ENCODE measurements around the gene UQCRC1. TPM values are rescaled to one million over a fixed set of nuclear protein-coding genes. Genes with fewer than 3 reads are reported as not detected.

The UQCRC1 gene
- total RNA-seq, 1 experiment from 2014 or later, result 227 TPM

DNA sequence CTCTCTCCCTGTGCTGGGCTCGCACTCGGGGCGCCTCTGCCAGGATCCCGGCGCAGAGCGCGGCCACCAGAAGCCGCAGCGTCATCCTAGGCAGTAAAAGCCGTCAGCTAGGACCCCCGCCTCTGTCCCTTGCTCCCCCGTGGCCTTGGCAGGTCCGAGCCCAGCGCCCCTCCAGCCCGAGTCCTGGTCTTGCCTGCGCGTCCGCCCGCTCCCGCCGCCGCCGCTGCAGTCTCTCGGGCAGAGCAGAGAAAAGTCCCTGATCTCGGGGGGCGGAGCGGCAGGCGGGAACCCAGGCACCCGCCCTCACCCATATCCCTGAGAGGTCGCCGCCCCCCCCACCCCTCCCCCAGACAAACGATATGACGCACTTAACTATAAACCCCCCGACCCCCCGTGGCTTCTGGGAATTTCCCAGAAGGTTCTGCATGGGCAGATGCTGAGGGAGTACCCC, 14.3 kb downstream of the UQCRC1 start, which contains the start of gene COL7A1:
Gene COL7A1 (minus strand): TSS at position 255 of the 451 bp plus-strand sequence. CDS start 170 bp downstream, at position 85.
- Histone ChIP-seq H3K4me3 (ENCODE audit: low read depth in 2 of 2, low read length in 2 of 2) (peak within 1 kb of the TSS; percentile 32 to 43), H3K9me3 (ENCODE audit: control insufficient read depth, insufficient read depth, low read depth, low read length) (no peaks in the 10 kb centered on the region), H3K36me3 (ENCODE audit: control insufficient read depth, insufficient read depth, low read length) (no peaks in the 10 kb centered on the region), H3K27me3 (ENCODE audit: control insufficient read depth, insufficient read depth, low read length) (no peaks in the 10 kb centered on the region), H3K27ac (ENCODE audit: low read length) (peak within 1 kb of the TSS; percentile 57), H3K4me1 (ENCODE audit: control insufficient read depth, insufficient read depth, low read length) (peaks cover 34% of the 10 kb centered on the region)
- no TSS peak for BruUV-seq (replicated peaks)
- TF ChIP-seq TCF7L2 (IDR thresholded peaks at IDR 0.05; ENCODE audit: low read depth, low read length) (no peak), POLR2AphosphoS5 (IDR thresholded peaks at IDR 0.05; ENCODE audit: low read depth, low read length) (no peak; the same call in 1 of the 2 replicates), SIN3A (IDR thresholded peaks at IDR 0.05; ENCODE audit: borderline replicate concordance, insufficient read depth, low read depth, low read length) (no peak)
- CTCF ChIA-PET, result no interaction called here
- intact Hi-C loops (cut with micrococcal nuclease; ENCODE audit: unreplicated experiment) (no loop called here), in situ Hi-C loops (cut with HindIII; ENCODE audit: low pct_unique_long_range_greater_than_20kb, low sequenced_read_pairs) (no loop called here)
- POLR2A ChIA-PET, result no interaction called here
- DNase-seq (ENCODE audit: low read depth, low spot score) (no peak), ATAC-seq (peak; percentile 35)

- peaks cover 34% of the 10 kb centered on the region for H3K4me1 ChIP-seq (ENCODE audit: control insufficient read depth, insufficient read depth, low read length)
- no peaks in the 10 kb centered on the region for H3K36me3 ChIP-seq (ENCODE audit: control insufficient read depth, insufficient read depth, low read length)
- H3K27ac ChIP-seq (ENCODE audit: low read length), result peak overlapping the region; percentile 57; the same call in 1 of the 2 replicates
- H3K4me3 ChIP-seq (ENCODE audit: low read depth in 2 of 2, low read length in 2 of 2), result peak overlapping the region; percentile 32 to 43
- in situ Hi-C loops (cut with HindIII; ENCODE audit: low pct_unique_long_range_greater_than_20kb, low sequenced_read_pairs), result no loop called here
- TF ChIP-seq SIN3A (IDR thresholded peaks at IDR 0.05; ENCODE audit: borderline replicate concordance, insufficient read depth, low read depth, low read length) (no peak), TCF7L2 (IDR thresholded peaks at IDR 0.05; ENCODE audit: low read depth, low read length) (no peak), REST (IDR thresholded peaks at IDR 0.05; ENCODE audit: insufficient read depth in 1 of 2, low read depth in 2 of 2, low read length in 1 of 2) (no peak), POLR2AphosphoS5 (IDR thresholded peaks at IDR 0.05; ENCODE audit: low read depth, low read length) (no peak)
- TF ChIP-seq, protein P1, sequence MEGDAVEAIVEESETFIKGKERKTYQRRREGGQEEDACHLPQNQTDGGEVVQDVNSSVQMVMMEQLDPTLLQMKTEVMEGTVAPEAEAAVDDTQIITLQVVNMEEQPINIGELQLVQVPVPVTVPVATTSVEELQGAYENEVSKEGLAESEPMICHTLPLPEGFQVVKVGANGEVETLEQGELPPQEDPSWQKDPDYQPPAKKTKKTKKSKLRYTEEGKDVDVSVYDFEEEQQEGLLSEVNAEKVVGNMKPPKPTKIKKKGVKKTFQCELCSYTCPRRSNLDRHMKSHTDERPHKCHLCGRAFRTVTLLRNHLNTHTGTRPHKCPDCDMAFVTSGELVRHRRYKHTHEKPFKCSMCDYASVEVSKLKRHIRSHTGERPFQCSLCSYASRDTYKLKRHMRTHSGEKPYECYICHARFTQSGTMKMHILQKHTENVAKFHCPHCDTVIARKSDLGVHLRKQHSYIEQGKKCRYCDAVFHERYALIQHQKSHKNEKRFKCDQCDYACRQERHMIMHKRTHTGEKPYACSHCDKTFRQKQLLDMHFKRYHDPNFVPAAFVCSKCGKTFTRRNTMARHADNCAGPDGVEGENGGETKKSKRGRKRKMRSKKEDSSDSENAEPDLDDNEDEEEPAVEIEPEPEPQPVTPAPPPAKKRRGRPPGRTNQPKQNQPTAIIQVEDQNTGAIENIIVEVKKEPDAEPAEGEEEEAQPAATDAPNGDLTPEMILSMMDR (IDR thresholded peaks at IDR 0.05), result no peak
- peak; percentile 3 for ATAC-seq
- CTCF ChIA-PET, result no interaction called here
- POLR2A ChIA-PET, result no interaction called here
- no peaks in the 10 kb centered on the region for H3K9me3 ChIP-seq (ENCODE audit: control insufficient read depth, insufficient read depth, low read depth, low read length)
- BruUV-seq (replicated peaks), result TSS peak; percentile 73
- DNase-seq (ENCODE audit: low read depth, low spot score), result no peak
- no peaks in the 10 kb centered on the region for H3K27me3 ChIP-seq (ENCODE audit: control insufficient read depth, insufficient read depth, low read length)
- intact Hi-C loops (cut with micrococcal nuclease; ENCODE audit: unreplicated experiment), result no loop called here
Observed at GRCh38 chr3:48594417-48595049, 14.9 kb downstream of the UQCRC1 start.

DNA sequence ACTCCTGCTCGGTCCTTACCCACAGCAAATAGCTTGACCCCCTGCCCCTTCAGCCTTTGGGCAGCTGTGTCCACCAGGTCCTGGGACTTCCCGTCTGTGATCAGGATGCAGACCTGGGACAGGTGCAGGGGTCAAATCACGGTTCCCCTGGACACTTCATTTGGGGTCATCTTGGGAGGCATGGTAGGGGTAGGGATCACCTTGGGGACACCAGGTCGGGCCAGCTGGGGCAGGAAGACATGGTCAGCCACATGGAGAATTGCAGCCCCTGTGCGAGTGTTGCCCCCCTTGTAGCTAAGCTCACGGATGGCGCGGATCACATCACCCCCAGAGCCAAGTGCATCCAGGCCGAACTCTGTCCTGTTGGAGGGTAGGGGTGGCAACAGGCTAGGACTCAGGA, 16.1 kb downstream of the UQCRC1 start:
- H3K36me3 ChIP-seq (ENCODE audit: control insufficient read depth, insufficient read depth, low read length), result no peaks in the 10 kb centered on the region
- no peaks in the 10 kb centered on the region for H3K27me3 ChIP-seq (ENCODE audit: control insufficient read depth, insufficient read depth, low read length)
- H3K4me3 ChIP-seq (ENCODE audit: low read depth in 2 of 2, low read length in 2 of 2), result no peak overlapping the region
- no peaks in the 10 kb centered on the region for H3K9me3 ChIP-seq (ENCODE audit: control insufficient read depth, insufficient read depth, low read depth, low read length)
- TF ChIP-seq, protein P1 (IDR thresholded peaks at IDR 0.05), result no peak
- TF ChIP-seq POLR2AphosphoS5 (IDR thresholded peaks at IDR 0.05; ENCODE audit: low read depth, low read length) (no peak), TCF7L2 (IDR thresholded peaks at IDR 0.05; ENCODE audit: low read depth, low read length) (no peak)
- peaks cover 24% of the 10 kb centered on the region for H3K4me1 ChIP-seq (ENCODE audit: control insufficient read depth, insufficient read depth, low read length)
- intact Hi-C loops (cut with micrococcal nuclease; ENCODE audit: unreplicated experiment), result no loop called here
- ChIA-PET CTCF (no interaction called here), POLR2A (interaction anchor here (0.7 kb wide), 1 partner anchor 15 kb away, joined by 7 read pairs; no protein-coding TSS in a partner anchor)
- no peak overlapping the region for H3K27ac ChIP-seq (ENCODE audit: low read length)
- in situ Hi-C loops (cut with HindIII; ENCODE audit: low pct_unique_long_range_greater_than_20kb, low sequenced_read_pairs), result no loop called here
- no TSS peak for BruUV-seq (replicated peaks)
- no peak for ATAC-seq
- no peak for DNase-seq (ENCODE audit: low read depth, low spot score)
